SU-DHL-6 (cell line): ENCODE measurements around the gene NRG3.
"Not testable (repeated sequence)": the region's sequence is repeated elsewhere in the genome, so short reads cannot be mapped to it uniquely, and the experiment has no call there.

ENCODE experiments used
- H2AFZ ChIP-seq: fragments of 200-600 bp; sonication (generic); 2 replicates; pipeline ENCODE4 v1.6.1; 2014; ENCODE audit warnings: low read depth, mild to moderate bottlenecking, moderate library complexity, mixed read lengths, antibody characterized with exemption, low read length; ENCODE audit not compliant: severe bottlenecking
- H3F3A ChIP-seq: fragments of 200-600 bp; shearing (Covaris generic); 2 replicates; pipeline ENCODE4 v1.6.0; 2016; ENCODE audit warnings: antibody characterized with exemption, mild to moderate bottlenecking; ENCODE audit not compliant: insufficient read depth
- H3K27ac ChIP-seq: fragments of 200-600 bp; sonication (generic); 2 replicates; pipeline ENCODE4 v1.5.1; 2016; ENCODE audit warnings: low read depth, mild to moderate bottlenecking, low read length, moderate library complexity, mixed read lengths
- H3K27me3 ChIP-seq: fragments of 200-600 bp; sonication (generic), shearing (Covaris generic); 2 replicates; pipeline ENCODE4 v1.6.0; 2014; ENCODE audit warnings: mild to moderate bottlenecking, low read length
- H3K36me3 ChIP-seq: fragments of 200-600 bp; sonication (generic); 2 replicates; pipeline ENCODE4 v1.6.1; 2014; ENCODE audit warnings: mild to moderate bottlenecking, low read length, mixed read lengths
- H3K4me2 ChIP-seq: fragments of 300-600, 200-600 bp; shearing (Covaris generic), sonication (generic); 2 replicates; pipeline ENCODE4 v1.6.0; 2014; ENCODE audit warnings: low read length, low read depth, mild to moderate bottlenecking; ENCODE audit not compliant: poor library complexity, severe bottlenecking
- H3K4me3 ChIP-seq: fragments of 200-600 bp; sonication (generic); 2 replicates; pipeline ENCODE4 v1.5.1; 2014; ENCODE audit warnings: antibody characterized with exemption, low read length, mild to moderate bottlenecking, mixed read lengths; ENCODE audit not compliant: insufficient read depth, poor library complexity, severe bottlenecking
- H3K79me2 ChIP-seq: fragments of 200-600 bp; sonication (generic); 2 replicates; pipeline ENCODE4 v1.6.1; 2014; ENCODE audit warnings: mild to moderate bottlenecking, low read length, moderate library complexity; ENCODE audit not compliant: insufficient read depth
- H3K9ac ChIP-seq: fragments of 200-600 bp; sonication (generic); 2 replicates; pipeline ENCODE4 v1.7.0; 2014; ENCODE audit warnings: mild to moderate bottlenecking, low read length
- H3K9me2 ChIP-seq: fragments of 200-600 bp; sonication (generic); replicated peaks from 2 replicates; pipeline ENCODE4 v1.6.1; 2014; ENCODE audit warnings: low read length; ENCODE audit not compliant: insufficient read depth
- H3K9me3 ChIP-seq: fragments of 200-600 bp; sonication (generic); 2 replicates; pipeline ENCODE4 v1.6.1; 2014; ENCODE audit warnings: low read length, mixed read lengths; ENCODE audit not compliant: insufficient read depth
- H4K20me1 ChIP-seq: fragments of 200-600 bp; sonication (generic); 2 replicates; pipeline ENCODE4 v1.6.1; 2014; ENCODE audit warnings: low read depth, mild to moderate bottlenecking, antibody characterized with exemption, low read length, moderate library complexity, mixed read lengths
- CTCF ChIP-seq: fragments of 200-600 bp; sonication (generic); IDR thresholded peaks from one replicate; pipeline ENCODE4 v1.5.1; 2017; ENCODE audit warnings: antibody characterized with exemption, mild to moderate bottlenecking, low read length, moderate library complexity; ENCODE audit not compliant: insufficient read depth, poor library complexity, severe bottlenecking
- EZH2phosphoT487 ChIP-seq: fragments of 200-600 bp; sonication (generic), shearing (Covaris generic); conservative IDR thresholded peaks from 2 replicates; pipeline ENCODE4 v1.6.1; 2018; ENCODE audit warnings: mild to moderate bottlenecking, antibody characterized with exemption, low read length, moderate library complexity, mixed read lengths

Gene NRG3

GRCh38 chr10:82668221-82668895 is 793.4 kb downstream of the NRG3 start:
- Histone ChIP-seq H3K36me3 (no peaks in the 10 kb centered on the region), H3K9me3 (no peaks in the 10 kb centered on the region), H3K27ac (no peak overlapping the region), H3K27me3 (no peaks in the 10 kb centered on the region), H3K79me2 (no peaks in the 10 kb centered on the region), H4K20me1 (no peaks in the 10 kb centered on the region), H3F3A (no peaks in the 10 kb centered on the region), H2AFZ (no peak overlapping the region), H3K9ac (no peak overlapping the region), H3K4me2 (no peak overlapping the region), H3K4me3 (no peak overlapping the region), H3K9me2 (no peaks in the 10 kb centered on the region)
- TF ChIP-seq CTCF, result no peak
- no peak for TF ChIP-seq EZH2phosphoT487

GRCh38 chr10:82674036-82674435 is 799.0 kb downstream of the NRG3 start:
- no peak overlapping the region for H3K27ac ChIP-seq
- no peaks in the 10 kb centered on the region for H3K36me3 ChIP-seq
- no peak overlapping the region for H3K4me3 ChIP-seq
- no peaks in the 10 kb centered on the region for H3K27me3 ChIP-seq
- no peak overlapping the region for H3K9ac ChIP-seq
- no peaks in the 10 kb centered on the region for H3K79me2 ChIP-seq
- H3K4me2 ChIP-seq, result no peak overlapping the region
- H3F3A ChIP-seq, result no peaks in the 10 kb centered on the region
- no peak overlapping the region for H2AFZ ChIP-seq
- no peak for TF ChIP-seq EZH2phosphoT487
- no peak for TF ChIP-seq CTCF
- H3K9me2 ChIP-seq, result no peaks in the 10 kb centered on the region
- H4K20me1 ChIP-seq, result no peaks in the 10 kb centered on the region
- H3K9me3 ChIP-seq, result no peaks in the 10 kb centered on the region

- not testable (repeated sequence) for H3K4me3 ChIP-seq, H3K4me2 ChIP-seq, H3K9me3 ChIP-seq, H3K9me2 ChIP-seq, H3K9ac ChIP-seq, H3K36me3 ChIP-seq, H2AFZ ChIP-seq, H3F3A ChIP-seq, H3K27me3 ChIP-seq, H3K27ac ChIP-seq, H4K20me1 ChIP-seq, H3K79me2 ChIP-seq
These were observed 802.9 kb downstream of the NRG3 start for GRCh38 chr10:82677932-82678331.

GRCh38 chr10:82678451-82678850 is 803.5 kb downstream of the NRG3 start:
- not testable (repeated sequence) for H3K27ac ChIP-seq, H2AFZ ChIP-seq, H3K9me2 ChIP-seq, H3F3A ChIP-seq, H3K36me3 ChIP-seq, H3K4me3 ChIP-seq, H3K79me2 ChIP-seq, H3K4me2 ChIP-seq, H3K27me3 ChIP-seq, H3K9me3 ChIP-seq, H4K20me1 ChIP-seq, H3K9ac ChIP-seq
